22Rv1 (cell line): ENCODE results near the gene HTT.

Experiments used
- H3K27ac ChIP-seq: fragments of 450-650 bp; 2 replicates; pipeline ENCODE4 v1.5.1; 2017
- CTCF ChIP-seq: fragments of 450-650 bp; IDR thresholded peaks from 2 replicates; pipeline ENCODE4 v1.5.1; 2017; ENCODE audit warnings: mild to moderate bottlenecking
- ZFX ChIP-seq: fragments of 450-650 bp; IDR thresholded peaks from 2 replicates; pipeline ENCODE4 v1.6.1; 2017; ENCODE audit warnings: antibody characterized with exemption, borderline replicate concordance

HTT gene

DNA sequence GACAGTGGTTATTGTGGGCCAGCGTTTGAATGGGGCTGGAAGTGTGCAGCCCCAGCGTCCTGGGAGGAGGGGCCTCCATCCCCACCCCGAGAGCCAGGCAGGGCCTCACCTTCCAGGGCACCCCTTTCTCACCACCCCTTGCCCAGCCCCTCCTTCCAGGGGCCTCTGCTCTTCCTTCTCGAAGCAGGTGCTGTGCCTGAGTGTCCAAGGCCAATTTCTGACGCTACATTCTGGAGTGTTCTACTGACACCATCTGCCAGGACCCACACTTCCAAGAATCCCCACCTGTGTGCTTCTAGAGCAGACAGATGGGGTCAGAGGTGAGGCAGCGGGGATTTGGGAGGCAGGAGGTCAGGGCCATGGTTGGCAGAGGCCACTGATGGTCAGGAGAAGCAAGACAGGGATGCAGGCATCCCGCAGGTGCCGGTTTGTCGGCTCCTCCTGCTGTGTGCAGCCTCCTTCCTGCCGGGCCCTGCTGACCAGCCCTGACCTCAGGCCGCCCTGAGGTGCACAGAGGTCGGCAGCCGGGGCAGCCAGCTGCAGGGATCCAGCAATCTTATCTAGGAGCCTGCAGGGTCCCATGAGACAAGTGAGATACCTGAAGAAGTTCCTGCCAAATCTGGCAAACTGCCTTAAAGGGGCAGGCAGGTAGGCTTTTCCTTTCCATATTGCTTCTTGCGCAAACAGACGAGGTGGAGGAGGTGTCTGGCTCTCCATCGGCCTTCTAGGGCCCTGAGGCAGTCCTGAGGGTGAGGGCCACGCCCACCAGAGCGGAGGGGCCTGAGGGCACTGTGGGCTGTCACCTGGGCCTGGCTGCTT lies 193.3 kb downstream of the HTT start:
- TF ChIP-seq ZFX (no peak), CTCF (no peak)
- no peak overlapping the region for H3K27ac ChIP-seq

- H3K27ac ChIP-seq = no peak overlapping the region
- TF ChIP-seq CTCF = no peak
- TF ChIP-seq ZFX = no peak
Observed at GRCh38 chr4:3268395-3269104, 194.1 kb downstream of the HTT start.

DNA sequence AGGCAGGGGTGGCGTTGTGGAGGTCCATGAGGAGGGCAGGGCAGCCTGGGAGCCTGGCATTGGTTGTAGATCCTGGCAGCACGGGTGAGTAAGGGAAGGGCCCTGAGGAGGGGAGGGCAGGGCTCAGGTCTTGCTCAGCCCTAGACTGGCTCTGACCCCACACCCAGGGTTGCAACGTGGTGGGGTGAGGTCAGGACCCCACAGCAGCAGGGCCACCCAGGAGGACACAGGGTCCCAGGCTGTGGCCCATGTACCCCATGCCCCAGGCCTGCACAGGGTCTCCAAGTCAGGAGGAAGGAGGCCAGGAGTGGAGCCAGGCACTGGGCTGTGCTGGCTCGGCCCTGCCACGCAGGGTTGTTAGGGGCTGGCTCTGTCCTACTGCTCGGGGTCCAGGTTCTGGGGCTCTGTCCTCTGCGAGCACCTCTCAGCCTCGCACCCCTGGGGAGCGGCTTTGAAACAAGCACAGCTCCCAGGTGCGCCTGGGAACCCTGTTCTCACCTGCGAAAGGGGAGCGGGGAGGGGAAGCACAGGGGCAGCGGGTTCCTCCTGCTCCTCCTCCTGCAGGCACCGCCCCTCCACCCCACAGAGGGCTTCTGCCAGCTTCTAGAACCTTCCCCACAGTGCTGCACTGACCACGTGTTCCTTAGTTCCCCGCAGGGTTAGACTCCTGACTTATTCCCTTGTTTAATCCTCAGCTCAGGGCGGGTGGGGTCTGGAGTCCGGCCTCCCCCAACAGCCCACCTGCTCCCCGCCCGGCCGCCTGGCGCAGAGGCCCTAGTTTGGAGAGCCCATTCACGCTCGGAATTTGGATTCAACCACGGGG lies 194.8 kb downstream of the HTT start:
- TF ChIP-seq ZFX (no peak), CTCF (no peak)
- H3K27ac ChIP-seq = no peak overlapping the region

DNA sequence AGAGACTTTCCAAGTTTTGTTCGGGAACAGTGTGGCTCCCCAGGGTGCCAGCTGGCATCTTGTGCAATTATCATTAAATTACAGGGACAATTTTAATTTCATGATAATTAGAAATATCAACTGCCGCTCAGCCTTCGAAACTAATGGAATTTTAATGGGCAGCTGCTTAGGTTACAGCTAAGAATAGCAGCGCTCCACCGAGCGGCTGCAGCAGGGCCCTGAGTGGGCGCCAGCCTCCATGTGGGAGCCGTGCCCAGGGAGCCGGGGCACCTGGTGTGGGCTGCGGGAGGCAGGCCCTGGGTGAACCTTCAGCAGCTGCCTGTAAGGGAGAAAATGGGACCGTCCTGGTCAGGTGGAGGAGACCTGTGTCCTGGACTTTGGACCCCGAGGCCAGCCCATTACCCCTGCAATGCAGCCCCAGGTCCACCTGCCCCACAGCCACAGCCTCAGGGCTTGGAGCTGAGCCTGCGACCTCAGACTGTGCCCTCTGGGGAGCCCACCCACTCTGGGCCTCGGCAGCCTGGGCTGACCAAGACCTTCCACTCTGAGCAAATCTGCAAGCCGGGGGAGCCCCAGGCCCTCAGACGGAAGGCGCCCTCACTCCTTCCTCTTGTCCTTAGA lies 195.6 kb downstream of the HTT start:
- H3K27ac ChIP-seq = no peak overlapping the region
- no peak for TF ChIP-seq CTCF
- no peak for TF ChIP-seq ZFX

DNA sequence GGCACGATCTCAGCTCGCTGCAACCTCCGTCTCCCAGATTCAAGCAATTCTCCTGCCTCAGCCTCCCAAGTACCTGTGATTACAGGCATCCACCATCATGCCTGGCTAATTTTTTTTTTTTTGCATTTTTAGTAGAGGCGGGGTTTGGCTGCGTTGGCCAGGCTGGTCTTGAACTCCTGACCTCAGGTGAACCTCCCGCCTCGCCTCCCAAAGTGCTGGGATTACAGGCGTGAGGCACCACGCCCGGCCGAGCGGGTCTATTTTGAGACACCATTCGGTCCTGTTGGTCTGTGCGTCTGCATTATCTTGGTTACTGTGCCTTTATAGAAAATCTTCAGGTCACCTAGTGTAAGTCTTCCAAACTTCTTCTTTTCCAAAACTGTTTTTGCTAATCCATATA lies 196.7 kb downstream of the HTT start:
- TF ChIP-seq CTCF (no peak), ZFX (no peak)
- no peak overlapping the region for H3K27ac ChIP-seq

GRCh38 chr4:3276986-3277385 lies 202.5 kb downstream of the HTT start:
- TF ChIP-seq CTCF = no peak
- no peak for TF ChIP-seq ZFX
- no peak overlapping the region for H3K27ac ChIP-seq
